ENCODE results near the gene TMEM184C. TPM values are rescaled to one million over a fixed set of nuclear protein-coding genes. Genes with fewer than 3 reads are reported as not detected.

TMEM184C gene
- total RNA-seq, 1 experiment from 2014 or later = 36.3 TPM

DNA sequence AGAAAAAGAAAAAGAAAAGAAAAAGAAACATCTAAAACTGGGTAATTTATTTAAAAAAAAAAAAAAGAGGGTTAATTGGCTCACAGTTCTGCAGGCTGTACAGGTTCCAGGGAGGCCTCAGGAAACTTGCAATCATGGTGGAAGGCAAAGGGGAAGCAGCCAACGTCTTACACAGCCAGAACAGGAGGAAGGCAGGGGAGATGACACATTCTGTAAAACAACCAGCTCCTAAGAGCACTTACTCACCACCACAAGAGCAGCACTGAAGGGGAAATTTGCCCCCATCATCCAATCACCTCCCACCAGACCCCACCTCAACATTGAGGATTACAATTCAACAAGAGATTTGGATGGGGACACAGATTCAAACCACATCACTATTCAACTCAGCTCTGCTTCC, 36.8 kb upstream of the TMEM184C start:
- ChIA-PET POLR2A (ENCODE audit: low non-redundant PET) (no interaction called here), CTCF (no interaction called here)
- BruUV-seq (replicated peaks) = no TSS peak
- Histone ChIP-seq H3K4me1 (ENCODE audit: insufficient read depth, low read length, poor library complexity, severe bottlenecking) (no peaks in the 10 kb centered on the region), H3K36me3 (ENCODE audit: insufficient read depth, low read length, poor library complexity, severe bottlenecking) (no peaks in the 10 kb centered on the region), H3K27ac (ENCODE audit: low read depth, low read length, poor library complexity, severe bottlenecking) (no peak overlapping the region), H3K4me3 (ENCODE audit: low read depth, low read length, poor library complexity, severe bottlenecking) (no peak overlapping the region), H3K9me3 (ENCODE audit: low read depth, low read length, poor library complexity, severe bottlenecking) (no peaks in the 10 kb centered on the region), H3K27me3 (replicated peaks; ENCODE audit: insufficient read depth, low read depth, low read length, poor library complexity) (no peaks in the 10 kb centered on the region)
- TF ChIP-seq, protein P1, sequence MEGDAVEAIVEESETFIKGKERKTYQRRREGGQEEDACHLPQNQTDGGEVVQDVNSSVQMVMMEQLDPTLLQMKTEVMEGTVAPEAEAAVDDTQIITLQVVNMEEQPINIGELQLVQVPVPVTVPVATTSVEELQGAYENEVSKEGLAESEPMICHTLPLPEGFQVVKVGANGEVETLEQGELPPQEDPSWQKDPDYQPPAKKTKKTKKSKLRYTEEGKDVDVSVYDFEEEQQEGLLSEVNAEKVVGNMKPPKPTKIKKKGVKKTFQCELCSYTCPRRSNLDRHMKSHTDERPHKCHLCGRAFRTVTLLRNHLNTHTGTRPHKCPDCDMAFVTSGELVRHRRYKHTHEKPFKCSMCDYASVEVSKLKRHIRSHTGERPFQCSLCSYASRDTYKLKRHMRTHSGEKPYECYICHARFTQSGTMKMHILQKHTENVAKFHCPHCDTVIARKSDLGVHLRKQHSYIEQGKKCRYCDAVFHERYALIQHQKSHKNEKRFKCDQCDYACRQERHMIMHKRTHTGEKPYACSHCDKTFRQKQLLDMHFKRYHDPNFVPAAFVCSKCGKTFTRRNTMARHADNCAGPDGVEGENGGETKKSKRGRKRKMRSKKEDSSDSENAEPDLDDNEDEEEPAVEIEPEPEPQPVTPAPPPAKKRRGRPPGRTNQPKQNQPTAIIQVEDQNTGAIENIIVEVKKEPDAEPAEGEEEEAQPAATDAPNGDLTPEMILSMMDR (conservative IDR thresholded peaks at IDR 0.05; ENCODE audit: low read depth, low read length) = no peak
- no peak for TF ChIP-seq EZH2 (IDR thresholded peaks at IDR 0.05; ENCODE audit: borderline replicate concordance, low read depth, low read length, poor library complexity, severe bottlenecking)
- intact Hi-C loops (cut with micrococcal nuclease; ENCODE audit: unreplicated experiment) = no loop called here
- DNase-seq (ENCODE audit: low spot score) = no peak

DNA sequence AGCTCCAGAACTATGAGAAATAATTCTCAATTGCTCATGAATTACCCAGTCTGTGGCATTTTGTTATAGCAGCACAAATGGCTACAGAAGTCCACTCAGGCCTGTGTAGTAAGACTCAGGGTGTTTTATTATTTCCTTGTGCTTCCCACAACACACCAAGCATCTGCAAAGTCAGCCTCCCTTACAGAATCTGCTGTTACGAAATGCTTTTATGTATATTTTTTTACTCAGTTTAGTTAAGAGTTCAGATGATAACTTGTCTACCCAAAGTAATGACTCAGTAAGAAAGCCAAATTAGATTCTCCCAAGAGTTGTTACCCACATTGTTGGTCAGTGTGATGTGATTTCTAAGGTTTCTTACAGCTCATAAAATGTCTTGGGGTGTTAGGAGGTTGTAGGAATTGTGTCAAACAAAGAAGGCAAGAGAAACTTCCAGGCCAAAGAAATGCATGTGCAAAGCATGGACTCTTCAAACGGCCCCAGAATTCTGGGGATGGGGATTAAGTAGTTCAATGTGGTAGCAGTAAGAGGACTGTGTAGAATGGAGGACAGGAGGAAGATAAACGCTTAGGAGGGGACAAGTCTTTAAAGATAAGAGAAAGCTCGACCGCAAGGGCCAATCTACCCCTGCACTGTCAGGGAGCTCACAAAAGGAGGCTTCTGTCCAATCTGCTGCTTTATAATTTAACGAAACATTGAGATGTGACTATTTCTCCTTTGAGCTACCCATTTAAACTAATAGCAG, 35.4 kb upstream of the TMEM184C start:
- DNase-seq (ENCODE audit: low spot score) = no peak
- TF ChIP-seq EZH2 (IDR thresholded peaks at IDR 0.05; ENCODE audit: borderline replicate concordance, low read depth, low read length, poor library complexity, severe bottlenecking) = no peak
- TF ChIP-seq, protein P1 (conservative IDR thresholded peaks at IDR 0.05; ENCODE audit: low read depth, low read length) = no peak
- ChIA-PET POLR2A (ENCODE audit: low non-redundant PET) (no interaction called here), CTCF (no interaction called here)
- Histone ChIP-seq H3K9me3 (ENCODE audit: low read depth, low read length, poor library complexity, severe bottlenecking) (no peaks in the 10 kb centered on the region), H3K4me1 (ENCODE audit: insufficient read depth, low read length, poor library complexity, severe bottlenecking) (no peaks in the 10 kb centered on the region), H3K27ac (ENCODE audit: low read depth, low read length, poor library complexity, severe bottlenecking) (no peak overlapping the region), H3K4me3 (ENCODE audit: low read depth, low read length, poor library complexity, severe bottlenecking) (no peak overlapping the region), H3K27me3 (replicated peaks; ENCODE audit: insufficient read depth, low read depth, low read length, poor library complexity) (no peaks in the 10 kb centered on the region), H3K36me3 (ENCODE audit: insufficient read depth, low read length, poor library complexity, severe bottlenecking) (no peaks in the 10 kb centered on the region)
- intact Hi-C loops (cut with micrococcal nuclease; ENCODE audit: unreplicated experiment) = no loop called here
- BruUV-seq (replicated peaks) = no TSS peak

DNA sequence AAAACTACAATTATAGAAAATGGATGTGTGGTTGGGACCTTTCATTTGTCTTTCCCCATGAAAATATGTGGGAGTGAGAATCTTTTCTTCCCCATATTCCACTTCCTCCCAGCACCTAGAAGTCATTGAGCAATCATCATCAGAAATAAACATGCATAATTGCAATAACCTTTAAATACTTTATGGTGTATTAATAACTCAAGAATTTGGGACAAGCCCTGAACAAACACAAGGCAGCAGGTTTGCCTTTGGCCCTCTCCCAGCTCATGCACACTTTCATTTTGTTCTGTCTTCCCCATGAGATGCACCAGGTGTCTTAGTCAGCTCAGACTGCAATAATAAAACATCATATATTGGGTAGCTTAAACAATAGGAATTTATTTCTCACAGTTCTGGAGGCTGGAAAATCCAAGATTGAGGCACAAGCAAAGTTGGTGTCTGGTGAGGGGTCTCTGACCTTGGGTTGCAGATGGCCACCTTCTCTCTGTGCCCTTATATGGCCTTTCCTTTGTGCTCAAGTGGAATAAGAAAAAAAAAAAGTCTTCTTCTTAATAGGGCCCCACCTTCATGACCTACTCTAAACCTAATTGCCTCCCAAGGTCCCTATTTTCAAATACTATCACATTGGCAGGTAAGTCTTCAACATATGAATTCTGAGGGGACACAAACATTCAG, 34.7 kb upstream of the TMEM184C start:
- intact Hi-C loops (cut with micrococcal nuclease; ENCODE audit: unreplicated experiment) = no loop called here
- no peak overlapping the region for H3K27ac ChIP-seq (ENCODE audit: low read depth, low read length, poor library complexity, severe bottlenecking)
- DNase-seq (ENCODE audit: low spot score) = no peak
- H3K36me3 ChIP-seq (ENCODE audit: insufficient read depth, low read length, poor library complexity, severe bottlenecking) = no peaks in the 10 kb centered on the region
- no peaks in the 10 kb centered on the region for H3K9me3 ChIP-seq (ENCODE audit: low read depth, low read length, poor library complexity, severe bottlenecking)
- TF ChIP-seq EZH2 (IDR thresholded peaks at IDR 0.05; ENCODE audit: borderline replicate concordance, low read depth, low read length, poor library complexity, severe bottlenecking) = no peak
- TF ChIP-seq, protein P1 (conservative IDR thresholded peaks at IDR 0.05; ENCODE audit: low read depth, low read length) = no peak
- no peaks in the 10 kb centered on the region for H3K27me3 ChIP-seq (replicated peaks; ENCODE audit: insufficient read depth, low read depth, low read length, poor library complexity)
- BruUV-seq (replicated peaks) = no TSS peak
- CTCF ChIA-PET = no interaction called here
- H3K4me1 ChIP-seq (ENCODE audit: insufficient read depth, low read length, poor library complexity, severe bottlenecking) = no peaks in the 10 kb centered on the region
- no peak overlapping the region for H3K4me3 ChIP-seq (ENCODE audit: low read depth, low read length, poor library complexity, severe bottlenecking)
- POLR2A ChIA-PET (ENCODE audit: low non-redundant PET) = no interaction called here
